NOMO-1 (cell line): ENCODE data around the gene TNFAIP8L1.
A peak's percentile ranks its signal among the peaks of the same experiment; 100 is the strongest.

Source experiments
- DNase-seq, 2 experiments: peaks; one replicate each; lab custom pipeline; 2025; ENCODE audit not compliant: unreplicated experiment in 2 of 2; lab: John Stamatoyannopoulos, UW

Gene TNFAIP8L1

DNA sequence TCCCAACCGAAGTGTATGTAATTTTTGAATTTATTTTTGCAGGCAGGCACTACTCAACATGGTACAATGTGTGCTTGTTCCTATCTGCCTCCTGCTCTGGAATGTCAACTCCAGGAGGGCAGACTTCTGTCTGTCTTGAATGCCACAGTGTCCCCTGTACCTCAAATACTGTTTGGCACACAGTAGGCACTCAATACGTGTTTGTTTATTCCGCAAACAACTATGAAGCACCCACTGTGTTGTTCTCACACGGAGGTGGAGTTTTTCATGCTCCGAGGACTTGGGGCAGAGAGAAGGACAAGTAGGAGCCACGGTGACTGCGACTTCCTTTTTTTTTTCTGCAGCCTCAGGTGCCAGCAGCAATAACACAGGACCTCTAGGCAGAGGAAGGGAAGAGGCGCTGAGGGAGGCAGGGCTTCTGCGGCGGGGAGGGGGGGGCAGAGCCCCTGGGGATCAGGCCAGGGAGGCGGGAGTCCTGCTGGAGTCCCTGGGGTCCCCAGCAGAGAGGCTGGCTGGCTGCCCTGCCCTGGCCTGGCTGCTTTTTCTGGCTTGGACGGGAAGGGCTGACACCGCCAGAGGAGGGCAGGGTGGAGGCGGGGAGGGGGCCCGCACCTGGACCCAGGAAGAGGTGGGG, 29.3 kb upstream of the TNFAIP8L1 start:
- DNase-seq = peak; percentile 80

DNA sequence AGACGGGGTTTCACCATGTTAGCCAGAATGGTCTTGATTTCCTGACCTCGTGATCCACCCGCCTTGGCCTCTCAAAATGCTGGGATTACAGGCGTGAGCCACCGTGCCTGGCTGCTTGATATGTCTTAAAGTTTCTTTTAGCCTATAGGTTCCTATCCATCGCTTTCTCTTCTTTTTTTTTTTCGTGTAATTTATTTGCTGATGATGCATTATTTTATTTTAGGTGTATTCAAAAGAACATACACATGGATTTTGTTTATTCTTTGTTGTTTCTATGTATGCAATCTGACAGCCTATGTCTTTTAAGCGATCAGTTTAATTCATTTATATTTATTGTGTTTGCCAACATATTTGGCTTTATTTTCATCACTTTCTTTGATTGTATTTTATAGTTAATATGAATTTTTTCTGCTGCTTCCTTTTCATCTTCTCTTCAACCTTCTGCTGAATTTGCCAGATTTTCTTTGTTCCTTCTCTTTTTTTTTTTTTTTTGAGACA, 26.0 kb upstream of the TNFAIP8L1 start:
- no peak for DNase-seq

GRCh38 chr19:4618019-4618418, 21.3 kb upstream of the TNFAIP8L1 start:
- no peak for DNase-seq

GRCh38 chr19:4619668-4620294, 19.5 kb upstream of the TNFAIP8L1 start:
- no peak for DNase-seq

- no peak for DNase-seq
Observed at GRCh38 chr19:4620675-4621074, 18.6 kb upstream of the TNFAIP8L1 start.

GRCh38 chr19:4622695-4623421, 16.5 kb upstream of the TNFAIP8L1 start:
- no peak for DNase-seq

DNA sequence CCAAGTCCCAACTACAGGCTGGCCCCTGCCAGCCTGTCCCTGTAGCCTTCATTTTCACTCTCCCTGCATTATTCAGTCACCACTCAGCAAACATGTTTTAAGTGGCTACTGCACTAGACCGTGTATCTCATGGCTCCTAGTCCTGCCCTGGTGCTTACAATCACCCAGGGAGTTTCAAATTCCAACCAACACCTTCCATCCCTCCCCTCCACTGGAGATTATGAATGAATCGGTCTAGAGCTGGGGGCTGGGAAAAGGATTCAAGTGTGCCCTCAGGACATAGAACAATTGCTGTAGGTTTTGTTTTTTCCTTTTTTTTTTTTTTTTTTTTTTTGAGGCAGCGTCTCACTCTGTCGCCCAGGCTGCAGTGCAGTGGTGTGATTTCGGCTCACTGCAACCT, 15.0 kb upstream of the TNFAIP8L1 start:
- no peak for DNase-seq

DNA sequence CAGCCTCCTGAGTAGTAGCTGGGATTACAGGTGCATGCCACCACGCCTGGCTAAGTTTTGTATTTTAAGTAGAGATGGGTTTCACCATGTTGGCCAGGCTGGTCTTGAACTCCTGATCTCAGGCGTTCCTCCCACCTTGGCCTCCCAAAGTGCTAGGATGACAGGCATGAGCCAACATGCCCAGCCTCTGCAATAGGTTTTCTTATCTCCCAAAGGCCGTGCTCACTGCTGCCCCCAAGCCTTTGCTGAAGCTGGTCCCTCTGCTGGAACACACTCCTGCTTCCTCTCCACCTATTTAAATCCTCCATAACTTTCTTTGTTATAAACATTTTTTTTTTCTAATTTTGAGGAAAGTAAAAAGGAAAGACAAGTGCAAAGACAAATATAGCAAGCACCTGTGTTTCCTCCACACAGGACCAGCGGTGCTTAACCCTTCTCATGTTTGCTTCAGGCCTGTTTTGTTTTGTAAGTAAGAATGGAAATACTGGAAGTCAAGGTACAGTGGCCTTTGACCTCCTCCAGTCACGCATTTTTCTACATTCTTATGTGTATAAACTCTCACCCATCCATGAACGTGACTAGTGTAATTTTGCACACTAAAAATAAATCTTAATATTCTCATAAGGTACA, 14.5 kb upstream of the TNFAIP8L1 start:
- peak in 1 of 2 experiments; percentile 4 for DNase-seq

DNA sequence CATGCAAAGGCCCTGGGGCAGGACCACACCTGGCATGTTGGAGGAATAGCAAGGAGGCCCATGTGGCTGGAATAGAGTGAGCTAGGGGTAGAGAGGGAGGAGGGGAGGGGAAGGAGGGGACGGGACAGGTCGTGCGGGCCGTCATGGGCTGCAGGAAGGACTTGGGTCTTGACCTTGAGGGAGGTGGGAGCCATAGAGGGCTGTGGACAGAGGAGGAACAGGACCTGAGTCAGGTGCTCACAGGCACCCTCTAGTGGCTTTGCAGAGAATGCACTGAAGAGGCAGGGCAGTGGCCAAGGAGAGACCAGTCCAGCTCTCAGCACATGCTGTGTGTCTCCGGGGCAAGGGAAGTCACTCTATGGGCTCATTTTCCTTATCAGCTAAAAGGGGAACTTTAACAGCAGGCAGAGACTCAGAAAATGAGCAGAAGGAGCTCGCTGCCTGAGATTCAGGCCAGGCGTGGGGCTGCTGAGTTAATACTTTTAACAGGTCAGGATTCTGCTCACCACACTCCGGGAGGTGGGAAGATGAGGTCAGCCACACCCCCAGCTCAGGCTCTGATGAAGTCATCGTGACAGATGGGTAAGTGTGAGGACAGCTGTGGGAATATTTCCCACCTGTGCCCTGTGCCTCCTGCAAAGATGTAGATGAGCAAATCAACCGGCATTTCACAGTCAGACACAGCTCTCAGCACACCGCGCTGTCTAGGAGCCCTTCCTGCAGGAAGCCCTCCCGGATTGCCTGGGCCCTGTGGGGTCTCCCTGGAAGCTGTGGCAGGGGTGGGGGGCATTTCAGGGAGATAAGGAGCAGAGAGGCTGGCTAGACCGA, 6.0 kb upstream of the TNFAIP8L1 start:
- DNase-seq = peak; percentile 75 to 91

GRCh38 chr19:4635754-4636116, 3.6 kb upstream of the TNFAIP8L1 start:
- no peak for DNase-seq

GRCh38 chr19:4636151-4636717, 3.1 kb upstream of the TNFAIP8L1 start:
- DNase-seq = peak; percentile 31 to 59

- DNase-seq = no peak
Observed at GRCh38 chr19:4636761-4637160, 2.6 kb upstream of the TNFAIP8L1 start.

DNA sequence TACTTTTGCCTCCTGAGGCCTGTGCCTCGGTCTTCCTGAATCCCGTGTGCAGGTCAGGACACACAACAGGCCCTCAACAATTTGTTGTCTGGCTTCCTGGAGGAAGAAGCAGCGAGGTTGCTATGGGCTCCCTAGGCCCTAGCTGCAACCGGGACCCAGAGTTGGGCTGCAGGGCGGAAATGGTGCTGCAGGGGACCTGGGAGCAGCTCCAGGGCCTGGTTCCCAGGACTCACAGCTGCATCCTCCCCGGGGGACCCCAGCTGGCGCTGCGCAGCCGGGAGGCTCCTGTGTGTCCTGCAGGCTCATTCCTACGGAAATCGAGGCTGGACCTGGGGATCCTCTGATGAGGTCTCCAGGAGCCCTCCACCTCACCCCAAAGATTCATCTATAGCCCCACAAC, 999 bp upstream of the TNFAIP8L1 start:
- DNase-seq = no peak

GRCh38 chr19:4639531-4640246, 373 bp downstream of the TNFAIP8L1 start:
- no peak for DNase-seq

DNA sequence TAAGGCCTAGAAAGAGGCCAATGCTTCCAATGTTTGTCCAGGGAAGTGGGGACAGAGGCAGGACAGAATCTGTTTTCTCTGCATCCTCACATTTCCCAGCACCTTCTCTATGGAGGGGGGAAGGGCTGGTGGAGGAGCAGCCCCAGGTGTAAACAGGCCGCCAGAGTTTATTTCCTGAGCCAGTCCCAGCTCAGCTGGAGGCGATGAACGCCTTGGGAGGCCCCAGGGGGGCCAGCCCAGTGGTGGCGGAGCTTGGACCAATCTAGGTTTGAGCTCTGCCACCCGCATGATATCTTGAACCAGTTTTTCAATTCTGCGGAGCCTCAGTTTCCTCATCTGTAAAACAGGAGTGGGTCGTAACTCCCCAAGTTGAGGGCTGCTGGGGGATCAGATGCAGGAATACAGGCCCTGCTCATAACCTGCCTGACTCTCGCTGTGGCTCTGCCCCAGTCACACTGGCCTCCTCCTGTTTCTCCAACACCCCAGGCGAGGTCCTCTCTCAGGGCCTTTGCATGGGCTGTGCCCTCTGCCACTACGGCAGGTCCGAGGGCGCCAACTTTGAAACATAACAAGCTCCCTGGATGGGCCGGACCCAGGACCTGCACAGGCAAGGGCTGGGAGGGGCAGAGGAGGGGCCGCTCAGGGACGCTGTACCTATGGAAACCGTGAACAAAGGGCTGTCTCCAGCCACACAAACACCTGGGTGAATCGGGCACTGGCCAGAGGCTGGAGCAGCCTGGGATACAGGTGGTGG, 1.1 kb downstream of the TNFAIP8L1 start:
- no peak for DNase-seq

GRCh38 chr19:4641132-4641531, 1.8 kb downstream of the TNFAIP8L1 start:
- DNase-seq = no peak

GRCh38 chr19:4642625-4643024, 3.3 kb downstream of the TNFAIP8L1 start:
- no peak for DNase-seq

GRCh38 chr19:4645718-4646117, 6.4 kb downstream of the TNFAIP8L1 start:
- no peak for DNase-seq
